SK-N-MC (cell line): Measurements from ENCODE around the gene GALC.

ENCODE experiments used
- DNase-seq: peaks from one replicate; pipeline ENCODE4 v3.0.0-alpha.2; 2011; ENCODE audit warnings: low read depth, low spot score
- H3K27ac ChIP-seq: fragments of 200-600 bp; sonication (generic); 2 replicates; pipeline ENCODE4 v1.5.1; 2016; ENCODE audit warnings: mixed run types
- H3K36me3 ChIP-seq: fragments of 200-600 bp; sonication (generic); 2 replicates; pipeline ENCODE4 v1.6.1; 2017; ENCODE audit warnings: antibody characterized with exemption, low read length, mixed read lengths; ENCODE audit not compliant: insufficient read depth
- H3K4me3 ChIP-seq: fragments of 200-600 bp; sonication (generic); 2 replicates; pipeline ENCODE4 v1.5.1; 2016
- H3K9ac ChIP-seq: fragments of 200-600 bp; sonication (generic); 2 replicates; pipeline ENCODE4 v1.8.0; 2017; ENCODE audit warnings: mixed run types, mixed read lengths; ENCODE audit not compliant: insufficient read length
- H3K9me3 ChIP-seq: fragments of 200-600 bp; sonication (generic); 2 replicates; pipeline ENCODE4 v1.6.1; 2017; ENCODE audit warnings: low read depth, mild to moderate bottlenecking, antibody characterized with exemption, low read length, moderate library complexity, mixed read lengths
- EZH2 ChIP-seq: fragments of 200-600 bp; sonication (generic); IDR thresholded peaks from one replicate; pipeline ENCODE4 v1.6.1; 2017; ENCODE audit warnings: antibody characterized with exemption
- FOXP2 ChIP-seq: optimal IDR thresholded peaks from 2 replicates; pipeline ENCODE3; 2011; ENCODE audit warnings: mild to moderate bottlenecking, moderate library complexity; ENCODE audit not compliant: insufficient read depth; ENCODE audit errors: extremely low read length, control extremely low read depth
- POLR2AphosphoS5 ChIP-seq: IDR thresholded peaks from 2 replicates; pipeline ENCODE4 v1.6.1; 2012; ENCODE audit warnings: mild to moderate bottlenecking, low read depth, low read length, borderline replicate concordance

Gene GALC

DNA sequence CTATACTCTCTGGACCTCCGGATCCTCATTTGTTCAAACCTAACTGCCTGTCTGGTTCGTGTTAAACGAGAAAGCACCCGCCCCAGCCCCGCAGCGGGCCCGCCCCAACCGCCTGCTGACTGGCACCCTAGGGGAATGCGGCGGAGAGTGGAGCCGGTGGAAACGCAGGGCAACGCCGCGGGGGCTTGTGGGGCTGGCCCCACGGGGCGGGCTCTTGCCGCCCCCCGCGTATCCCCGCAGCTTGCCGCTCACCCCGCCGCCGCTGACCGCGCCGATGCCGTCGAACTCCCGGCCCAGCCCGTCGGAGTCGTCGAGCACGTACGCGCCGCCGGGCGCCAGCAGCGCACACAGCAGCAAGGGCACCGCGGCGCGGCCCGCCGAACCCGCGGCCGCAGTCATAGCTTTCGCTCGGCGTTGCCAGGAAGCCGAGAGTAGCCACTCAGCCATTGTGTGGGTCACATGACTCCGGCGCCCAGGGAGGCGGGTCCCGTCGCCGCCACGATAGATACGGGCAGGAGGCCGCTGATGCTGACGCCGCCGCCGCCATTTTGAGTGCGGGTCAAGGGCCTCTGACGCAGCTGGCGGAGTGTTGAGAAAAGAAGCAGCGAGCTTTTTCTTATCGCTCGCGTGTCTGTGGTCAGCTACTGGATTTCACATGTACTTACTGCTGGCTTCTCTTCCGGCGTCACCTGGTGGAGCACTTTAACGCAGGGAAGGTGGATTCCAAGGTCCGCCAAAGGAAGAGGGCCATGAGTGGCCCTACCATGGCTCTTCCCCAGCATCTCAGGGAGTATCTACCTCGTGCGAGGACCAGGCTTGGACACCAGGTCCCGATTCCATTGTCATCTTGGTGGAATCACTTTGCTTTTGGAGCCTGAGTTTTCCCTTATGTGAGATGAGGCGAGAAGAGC, at the start of gene GALC:
Gene GALC, minus strand, starts transcription at position 465 of the 911 bp plus-strand sequence. Its CDS starts 18 bp downstream, at position 447.
- TF ChIP-seq FOXP2: no peak
- TF ChIP-seq EZH2: no peak
- TF ChIP-seq POLR2AphosphoS5: no peak

DNA sequence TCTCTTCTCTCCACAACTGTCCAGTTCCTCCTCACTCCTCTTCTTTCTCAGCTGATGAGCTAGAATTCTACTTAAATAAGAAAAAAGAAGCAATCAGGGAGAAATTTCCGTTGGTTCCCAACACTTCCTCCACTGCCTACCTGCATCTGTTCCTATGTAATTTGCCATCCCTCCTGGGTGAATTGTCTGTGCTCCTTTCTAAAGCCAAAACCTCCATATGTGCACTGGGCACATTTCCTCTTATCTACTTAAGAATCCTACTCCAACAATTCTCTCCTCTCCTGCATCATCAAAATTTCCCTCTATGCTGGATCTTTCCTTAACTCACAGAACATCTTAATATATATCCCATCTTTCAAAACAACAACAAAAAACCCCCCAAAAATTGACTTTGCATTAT, 47.2 kb upstream of the GALC start:
- H3K9me3 ChIP-seq: no peaks in the 10 kb centered on the region
- TF ChIP-seq EZH2 (no peak), FOXP2 (no peak), POLR2AphosphoS5 (no peak)

More for the DNA sequence above, at the start of gene GALC:
- H3K9ac ChIP-seq: no peak within 1 kb of the TSS
- no peaks in the 10 kb centered on the region for H3K36me3 ChIP-seq
- no peak within 1 kb of the TSS for H3K27ac ChIP-seq
- no peak for DNase-seq
- no peaks in the 10 kb centered on the region for H3K9me3 ChIP-seq
- peak within 1 kb of the TSS; percentile 29; the same call in 1 of the 2 replicates for H3K4me3 ChIP-seq

DNA sequence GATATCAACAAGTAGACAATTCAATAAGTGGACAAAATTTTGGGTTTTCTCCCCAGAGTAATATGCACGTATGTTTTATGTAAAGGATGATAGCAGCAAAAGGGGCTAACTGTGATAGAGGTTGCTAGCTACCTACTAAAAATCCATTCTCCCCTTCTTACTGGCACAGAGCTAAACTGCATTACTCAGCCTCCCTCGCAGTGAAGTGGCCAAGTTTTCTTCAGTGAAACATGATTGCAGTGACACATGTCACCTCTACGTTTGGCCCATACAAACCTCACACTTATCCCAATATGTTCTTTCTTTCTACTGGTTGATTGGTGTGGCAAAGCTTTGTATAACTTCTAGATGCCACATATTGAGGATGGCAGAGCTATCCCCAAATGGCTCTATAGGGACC, 46.2 kb upstream of the GALC start:
- no peak overlapping the region for H3K27ac ChIP-seq
- TF ChIP-seq POLR2AphosphoS5: no peak
- TF ChIP-seq EZH2: no peak
- TF ChIP-seq FOXP2: no peak
- H3K9me3 ChIP-seq: no peaks in the 10 kb centered on the region
- no peak overlapping the region for H3K9ac ChIP-seq
- no peak overlapping the region for H3K4me3 ChIP-seq
- H3K36me3 ChIP-seq: no peaks in the 10 kb centered on the region
- DNase-seq: no peak

More for the DNA sequence above, 47.2 kb upstream of the GALC start:
- Histone ChIP-seq H3K36me3 (no peaks in the 10 kb centered on the region), H3K9ac (no peak overlapping the region), H3K27ac (no peak overlapping the region), H3K4me3 (no peak overlapping the region)
- DNase-seq: no peak

DNA sequence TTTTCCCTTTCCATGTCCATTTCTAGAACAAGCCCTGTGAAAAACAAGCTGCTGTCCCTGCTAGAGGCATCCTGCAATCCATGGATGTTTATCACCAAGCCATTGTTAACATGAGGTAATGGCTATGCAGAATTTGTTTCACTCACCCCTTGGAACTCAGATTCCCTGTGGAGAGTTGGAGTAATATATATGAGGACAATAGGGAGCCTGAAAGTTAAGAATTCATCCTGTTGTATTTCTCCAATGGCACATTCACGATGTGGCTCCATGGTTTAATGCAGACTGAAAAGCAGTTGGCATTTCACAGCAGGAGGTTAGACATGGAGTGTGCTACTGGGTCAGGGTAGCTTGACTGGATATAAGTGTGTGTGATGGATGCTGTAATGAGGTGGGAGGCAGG, 44.3 kb upstream of the GALC start:
- H3K36me3 ChIP-seq: no peaks in the 10 kb centered on the region
- DNase-seq: no peak
- no peak overlapping the region for H3K4me3 ChIP-seq
- H3K9me3 ChIP-seq: no peaks in the 10 kb centered on the region
- no peak overlapping the region for H3K9ac ChIP-seq
- TF ChIP-seq FOXP2: no peak
- no peak for TF ChIP-seq EZH2
- no peak for TF ChIP-seq POLR2AphosphoS5
- no peak overlapping the region for H3K27ac ChIP-seq

DNA sequence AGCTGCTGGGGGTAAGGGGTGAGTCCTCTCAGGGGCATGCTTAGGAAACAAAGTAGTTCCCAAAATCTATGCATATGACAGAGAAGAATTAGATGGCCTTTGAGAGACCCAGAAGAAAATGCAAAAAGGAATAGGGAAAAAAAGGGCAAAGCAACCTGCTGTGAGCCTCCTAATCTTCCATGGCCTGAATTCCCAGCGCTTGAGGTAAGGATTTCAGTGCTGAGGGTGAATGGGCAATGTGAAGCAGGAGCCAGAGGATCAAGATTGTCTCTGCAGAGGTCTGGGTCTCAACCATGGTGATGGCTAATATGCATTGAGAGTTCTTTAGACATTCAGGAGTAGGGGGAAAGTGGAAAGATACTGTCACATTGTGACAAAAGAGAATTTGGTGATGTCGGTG, 43.4 kb upstream of the GALC start:
- no peak for DNase-seq
- H3K9me3 ChIP-seq: no peaks in the 10 kb centered on the region
- no peaks in the 10 kb centered on the region for H3K36me3 ChIP-seq
- H3K27ac ChIP-seq: no peak overlapping the region
- H3K9ac ChIP-seq: no peak overlapping the region
- no peak overlapping the region for H3K4me3 ChIP-seq
- no peak for TF ChIP-seq FOXP2
- no peak for TF ChIP-seq EZH2
- TF ChIP-seq POLR2AphosphoS5: no peak

DNA sequence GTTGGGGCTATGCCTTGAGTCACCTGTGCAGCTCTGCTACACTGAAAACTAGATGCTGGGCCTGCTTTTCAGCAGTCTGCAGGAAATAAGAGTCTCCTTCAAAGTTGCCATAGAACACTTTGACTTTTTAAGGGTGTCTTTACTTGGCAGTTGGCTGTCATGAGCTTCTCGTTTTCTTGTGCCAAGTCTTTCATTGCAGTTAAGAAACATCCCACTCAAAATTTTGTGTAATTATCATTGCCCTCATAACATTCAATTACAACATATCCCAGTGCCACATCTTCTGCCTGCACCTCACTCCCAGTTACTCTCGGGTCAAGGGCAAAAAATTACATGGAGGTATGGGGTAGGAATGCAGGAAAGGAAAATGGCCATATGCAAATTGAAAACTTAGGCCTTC, 41.1 kb upstream of the GALC start:
- no peak for TF ChIP-seq FOXP2
- no peak for TF ChIP-seq POLR2AphosphoS5
- TF ChIP-seq EZH2: no peak
- no peak overlapping the region for H3K4me3 ChIP-seq
- H3K36me3 ChIP-seq: no peaks in the 10 kb centered on the region
- DNase-seq: no peak
- H3K27ac ChIP-seq: no peak overlapping the region
- H3K9ac ChIP-seq: no peak overlapping the region
- H3K9me3 ChIP-seq: no peaks in the 10 kb centered on the region

DNA sequence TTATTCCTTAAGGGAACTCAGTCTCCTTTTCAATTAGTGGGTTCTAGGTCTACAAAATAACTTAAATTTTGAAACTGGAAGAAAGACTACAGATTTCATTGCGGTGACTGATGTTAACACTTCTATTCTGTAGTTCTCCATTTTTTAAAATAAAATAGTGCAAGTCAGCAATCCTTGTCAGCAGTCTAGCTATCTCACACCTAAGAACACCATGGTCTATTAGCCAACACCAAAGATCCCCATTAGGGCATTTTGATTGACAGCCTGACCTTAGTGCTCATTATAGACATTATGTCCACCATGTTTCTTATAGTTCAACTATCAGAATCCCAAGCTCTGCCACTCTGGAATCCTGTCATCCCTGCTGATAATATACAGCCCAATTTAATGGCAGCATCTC, 39.4 kb upstream of the GALC start:
- H3K4me3 ChIP-seq: no peak overlapping the region
- H3K27ac ChIP-seq: no peak overlapping the region
- DNase-seq: no peak
- H3K9me3 ChIP-seq: no peaks in the 10 kb centered on the region
- no peaks in the 10 kb centered on the region for H3K36me3 ChIP-seq
- TF ChIP-seq EZH2: no peak
- TF ChIP-seq FOXP2: no peak
- TF ChIP-seq POLR2AphosphoS5: no peak
- no peak overlapping the region for H3K9ac ChIP-seq

DNA sequence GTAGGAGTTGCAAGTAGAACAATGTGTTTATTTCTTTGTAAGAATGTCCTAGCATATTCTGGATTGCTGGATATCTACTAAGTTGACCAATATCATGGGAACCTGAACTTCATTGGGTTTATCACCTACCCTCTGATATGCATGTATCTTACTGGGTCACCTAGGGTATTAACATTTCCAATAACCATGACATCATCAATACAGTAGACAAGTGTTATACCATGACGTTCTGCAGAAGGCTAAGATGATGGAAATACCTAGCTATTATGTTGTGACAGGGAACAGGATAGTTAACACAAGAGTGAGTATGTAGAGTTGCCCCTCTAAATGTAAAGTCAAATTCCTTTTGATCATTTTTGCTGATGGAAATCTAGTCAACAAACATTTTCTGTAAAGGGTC, 37.9 kb upstream of the GALC start:
- Histone ChIP-seq H3K4me3 (no peak overlapping the region), H3K36me3 (no peaks in the 10 kb centered on the region), H3K9ac (no peak overlapping the region), H3K9me3 (no peaks in the 10 kb centered on the region), H3K27ac (no peak overlapping the region)
- TF ChIP-seq FOXP2 (no peak), POLR2AphosphoS5 (no peak), EZH2 (no peak)
- DNase-seq: no peak
